Measurements from ENCODE around the gene PARD3B. TPM values are rescaled to one million over a fixed set of nuclear protein-coding genes. Genes with fewer than 3 reads are reported as not detected.

The PARD3B gene
- total RNA-seq (2014; rRNA removed): 3.9 and 10.9 TPM in 2 replicates
- percentile 63 among the genes with signal in this experiment for Bru-seq, nascent RNA
- BruChase-seq, experiment 1, labeled RNA remaining after a 6-hour chase: percentile 49 among the genes with signal in this experiment
- percentile 66 among the genes with signal in this experiment for BruChase-seq, experiment 2, labeled RNA remaining after a 2-hour chase
- long read RNA-seq, partial matches to known transcripts: 5 of 9 reads
- long read RNA-seq, other reads (novel, unspliced or antisense): 4 of 9 reads

GRCh38 chr2:204544961-204545860, at the start of gene PARD3B:
TSS of gene PARD3B (plus strand) at chr2:204545475. CDS start at chr2:204546000, 525 bp downstream.
- H3K9ac ChIP-seq (ENCODE audit: low read length): peak within 1 kb of the TSS; percentile 79
- ATAC-seq: peak; percentile 84
- H3F3A ChIP-seq (ENCODE audit: low read length, unreplicated experiment): no peaks in the 10 kb centered on the region
- no peaks in the 10 kb centered on the region for H3K27me3 ChIP-seq (ENCODE audit: low read length)
- TF ChIP-seq EZH2phosphoT487 (IDR thresholded peaks at IDR 0.05; ENCODE audit: borderline replicate concordance, low read length) (no peak), EZH2 (IDR thresholded peaks at IDR 0.05; ENCODE audit: low read length, unreplicated experiment) (no peak)
- TF ChIP-seq, protein P1, sequence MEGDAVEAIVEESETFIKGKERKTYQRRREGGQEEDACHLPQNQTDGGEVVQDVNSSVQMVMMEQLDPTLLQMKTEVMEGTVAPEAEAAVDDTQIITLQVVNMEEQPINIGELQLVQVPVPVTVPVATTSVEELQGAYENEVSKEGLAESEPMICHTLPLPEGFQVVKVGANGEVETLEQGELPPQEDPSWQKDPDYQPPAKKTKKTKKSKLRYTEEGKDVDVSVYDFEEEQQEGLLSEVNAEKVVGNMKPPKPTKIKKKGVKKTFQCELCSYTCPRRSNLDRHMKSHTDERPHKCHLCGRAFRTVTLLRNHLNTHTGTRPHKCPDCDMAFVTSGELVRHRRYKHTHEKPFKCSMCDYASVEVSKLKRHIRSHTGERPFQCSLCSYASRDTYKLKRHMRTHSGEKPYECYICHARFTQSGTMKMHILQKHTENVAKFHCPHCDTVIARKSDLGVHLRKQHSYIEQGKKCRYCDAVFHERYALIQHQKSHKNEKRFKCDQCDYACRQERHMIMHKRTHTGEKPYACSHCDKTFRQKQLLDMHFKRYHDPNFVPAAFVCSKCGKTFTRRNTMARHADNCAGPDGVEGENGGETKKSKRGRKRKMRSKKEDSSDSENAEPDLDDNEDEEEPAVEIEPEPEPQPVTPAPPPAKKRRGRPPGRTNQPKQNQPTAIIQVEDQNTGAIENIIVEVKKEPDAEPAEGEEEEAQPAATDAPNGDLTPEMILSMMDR (conservative IDR thresholded peaks at IDR 0.05; ENCODE audit: low read depth, low read length): no peak
- peak within 1 kb of the TSS; percentile 80 for H3K4me3 ChIP-seq (ENCODE audit: low read length)
- H3K27ac ChIP-seq (ENCODE audit: low read length): peak within 1 kb of the TSS; percentile 49
- CTCF ChIA-PET: interaction anchor here (0.6 kb wide), 2 partner anchors 148 to 1224 kb away, joined by 3 read pairs; no protein-coding TSS in a partner anchor
- H3K4me1 ChIP-seq (ENCODE audit: insufficient read depth, low read length): peaks cover 20% of the 10 kb centered on the region
- BruUV-seq (replicated peaks): no TSS peak
- H4K20me1 ChIP-seq (ENCODE audit: low read length): no peaks in the 10 kb centered on the region
- no peaks in the 10 kb centered on the region for H3K36me3 ChIP-seq (ENCODE audit: low read depth, low read length)
- POLR2A ChIA-PET (ENCODE audit: unreplicated experiment): interaction anchor here (0.5 to 1.6 kb wide), 3 partner anchors 11 to 1150 kb away, joined by 3 to 5 read pairs (median 4); no protein-coding TSS in a partner anchor
- H2AFZ ChIP-seq (ENCODE audit: low read length): peak within 1 kb of the TSS; percentile 87
- DNase-seq: peak; percentile 74
- no peaks in the 10 kb centered on the region for H3K9me2 ChIP-seq (replicated peaks; ENCODE audit: low read length)
- peak within 1 kb of the TSS; percentile 97 for H3K4me2 ChIP-seq (ENCODE audit: low read length)
- H3K9me3 ChIP-seq (ENCODE audit: low read length): no peaks in the 10 kb centered on the region
- intact Hi-C loops (cut with micrococcal nuclease): loop anchor here (1.0 to 10.0 kb wide), 5 partner anchors 12 to 1140 kb away; partner anchors contain the start of gene NRP2
- peaks cover 25% of the 10 kb centered on the region for H3K79me2 ChIP-seq (ENCODE audit: low read length)

GRCh38 chr2:204496779-204497178, 48.5 kb upstream of the PARD3B start:
- Histone ChIP-seq H3K27me3 (ENCODE audit: low read length) (no peaks in the 10 kb centered on the region), H2AFZ (ENCODE audit: low read length) (no peak overlapping the region), H3K9ac (ENCODE audit: low read length) (no peak overlapping the region), H4K20me1 (ENCODE audit: low read length) (no peaks in the 10 kb centered on the region), H3K4me3 (ENCODE audit: low read length) (no peak overlapping the region), H3K9me3 (ENCODE audit: low read length) (no peaks in the 10 kb centered on the region), H3K4me2 (ENCODE audit: low read length) (no peak overlapping the region), H3K36me3 (ENCODE audit: low read depth, low read length) (no peaks in the 10 kb centered on the region), H3F3A (ENCODE audit: low read length, unreplicated experiment) (no peaks in the 10 kb centered on the region), H3K4me1 (ENCODE audit: insufficient read depth, low read length) (no peaks in the 10 kb centered on the region), H3K79me2 (ENCODE audit: low read length) (no peaks in the 10 kb centered on the region), H3K9me2 (replicated peaks; ENCODE audit: low read length) (no peaks in the 10 kb centered on the region), H3K27ac (ENCODE audit: low read length) (no peak overlapping the region)
- BruUV-seq (replicated peaks): no TSS peak
- DNase-seq: no peak
- ChIA-PET POLR2A (ENCODE audit: unreplicated experiment) (no interaction called here), CTCF (no interaction called here)
- intact Hi-C loops (cut with micrococcal nuclease): no loop called here
- TF ChIP-seq EZH2 (IDR thresholded peaks at IDR 0.05; ENCODE audit: low read length, unreplicated experiment): no peak
- TF ChIP-seq, protein P1 (conservative IDR thresholded peaks at IDR 0.05; ENCODE audit: low read depth, low read length): no peak
- TF ChIP-seq EZH2phosphoT487 (IDR thresholded peaks at IDR 0.05; ENCODE audit: borderline replicate concordance, low read length): no peak
- ATAC-seq: no peak

Measured in PC-3 (cell line).